Stimulated activated naive CD8-positive, alpha-beta T cell treated with anti-CD3 and anti-CD28 coated beads, Interleukin-15, amount 100 ng/mL, for 72 hours (primary cell): Measurements from ENCODE around the gene RPN2.
A peak's percentile ranks its signal among the peaks of the same experiment; 100 is the strongest.

Experiments used
- ATAC-seq: fragments of 150-1000 bp; cut with Tn5 transposase; 2 replicates; pipeline ENCODE4 v1.10.0; 2021; ENCODE audit warnings: mild to moderate bottlenecking, moderate library complexity
- DNase-seq, 2 donors: peaks; one replicate each; pipeline ENCODE4 v3.0.0; 2021 to 2022
- H3K27ac Mint-ChIP-seq, 2 donors: one replicate each; pipeline ENCODE4 v1.8.0; 2022; ENCODE audit warnings: mild to moderate bottlenecking in 2 of 2, mixed read lengths in 2 of 2, moderate library complexity in 2 of 2
- H3K27me3 Mint-ChIP-seq: one replicate; pipeline ENCODE4 v1.8.0; 2022; ENCODE audit warnings: mixed read lengths
- H3K4me1 Mint-ChIP-seq: one replicate; pipeline ENCODE4 v1.8.0; 2022; ENCODE audit warnings: mild to moderate bottlenecking, mixed read lengths
- H3K4me3 Mint-ChIP-seq, 2 donors: one replicate each; pipeline ENCODE4 v1.8.0; 2022; ENCODE audit warnings: mild to moderate bottlenecking in 2 of 2, mixed read lengths in 2 of 2, moderate library complexity in 1 of 2
- H3K9me3 Mint-ChIP-seq, 2 donors: one replicate each; pipeline ENCODE4 v1.8.0; 2022; ENCODE audit warnings: mixed read lengths in 2 of 2

The RPN2 gene

DNA sequence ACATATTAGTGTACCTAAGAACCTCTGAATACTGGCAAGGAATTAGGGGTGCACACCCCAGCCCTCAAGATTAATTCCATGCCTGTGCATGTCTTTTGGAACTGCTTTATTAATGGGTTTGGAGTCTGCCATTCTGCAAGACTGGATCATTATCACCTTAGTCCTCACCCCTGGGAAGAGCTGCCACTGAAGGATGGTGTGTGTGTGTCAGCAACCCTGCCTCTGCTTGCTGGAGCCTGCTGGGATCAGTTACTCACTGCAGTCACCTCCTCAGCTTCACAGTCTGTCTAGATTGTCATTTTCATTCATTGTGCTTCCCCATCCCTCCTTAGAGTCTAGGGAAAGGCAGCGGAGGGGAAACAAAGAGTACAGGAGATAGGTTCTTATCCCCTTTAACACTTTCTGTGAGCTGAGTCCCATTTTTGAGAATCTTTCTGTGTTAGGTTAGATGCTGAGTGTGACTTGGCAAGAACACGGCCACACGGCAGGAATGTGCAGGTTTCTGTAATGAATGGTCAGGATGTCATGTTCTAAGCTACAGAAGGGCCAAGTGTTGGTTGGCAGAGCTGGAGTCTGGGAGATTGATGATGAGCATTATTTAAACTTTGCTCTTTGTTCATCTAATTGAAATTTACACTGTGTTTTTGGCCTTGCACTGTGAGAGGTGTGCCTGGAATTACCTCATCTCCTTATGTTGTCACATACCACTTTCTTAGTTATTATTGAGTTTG lies 61.4 kb downstream of the RPN2 start:
- DNase-seq (no peak), ATAC-seq (no peak)
- Mint-ChIP-seq H3K27me3 (no peaks in the 10 kb centered on the region), H3K27ac (peak overlapping the region in 1 of 2 donors; percentile 42), H3K4me3 (no peak overlapping the region), H3K9me3 (no peaks in the 10 kb centered on the region), H3K4me1 (no peaks in the 10 kb centered on the region)

DNA sequence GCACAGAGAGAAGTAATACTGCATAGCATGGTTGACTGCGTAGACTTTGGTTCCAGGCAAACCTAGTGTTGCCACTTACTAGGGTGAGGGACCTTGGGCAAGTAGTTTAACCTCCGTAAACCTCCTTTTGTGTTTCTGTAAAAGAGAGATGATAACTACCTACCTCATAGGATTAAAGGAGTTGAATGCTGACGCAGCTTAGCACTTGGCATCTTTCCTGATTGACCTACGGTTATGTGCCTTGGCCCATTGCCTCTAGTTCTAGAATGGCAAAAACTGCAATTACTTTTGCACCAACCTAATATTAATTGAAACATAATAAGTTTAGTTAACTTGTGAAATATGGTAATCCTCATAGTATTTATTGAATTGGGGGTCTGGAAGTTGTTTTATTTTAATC lies 63.4 kb downstream of the RPN2 start:
- Mint-ChIP-seq H3K27ac (no peak overlapping the region), H3K4me1 (no peaks in the 10 kb centered on the region), H3K4me3 (no peak overlapping the region), H3K27me3 (no peaks in the 10 kb centered on the region), H3K9me3 (no peaks in the 10 kb centered on the region)
- ATAC-seq (no peak), DNase-seq (no peak)

- Mint-ChIP-seq H3K9me3 (no peaks in the 10 kb centered on the region), H3K27me3 (no peaks in the 10 kb centered on the region), H3K27ac (peak overlapping the region in 1 of 2 donors; percentile 30), H3K4me3 (no peak overlapping the region), H3K4me1 (no peaks in the 10 kb centered on the region)
- ATAC-seq, result no peak
- no peak for DNase-seq
These were observed 64.2 kb downstream of the RPN2 start for GRCh38 chr20:37243076-37243936.

- no peaks in the 10 kb centered on the region for H3K4me1 Mint-ChIP-seq
- ATAC-seq, result no peak
- no peak overlapping the region for H3K27ac Mint-ChIP-seq
- H3K4me3 Mint-ChIP-seq, result no peak overlapping the region
- no peak for DNase-seq
- H3K9me3 Mint-ChIP-seq, result no peaks in the 10 kb centered on the region
- no peaks in the 10 kb centered on the region for H3K27me3 Mint-ChIP-seq
These were observed 64.9 kb downstream of the RPN2 start for GRCh38 chr20:37243937-37244571.

- Mint-ChIP-seq H3K4me1 (no peaks in the 10 kb centered on the region), H3K9me3 (no peaks in the 10 kb centered on the region), H3K4me3 (no peak overlapping the region), H3K27me3 (no peaks in the 10 kb centered on the region), H3K27ac (no peak overlapping the region)
- DNase-seq, result no peak
- ATAC-seq, result no peak
These were observed 65.4 kb downstream of the RPN2 start for GRCh38 chr20:37244572-37244957.

- no peak for DNase-seq
- H3K27ac Mint-ChIP-seq, result no peak overlapping the region
- H3K27me3 Mint-ChIP-seq, result no peaks in the 10 kb centered on the region
- H3K9me3 Mint-ChIP-seq, result no peaks in the 10 kb centered on the region
- no peaks in the 10 kb centered on the region for H3K4me1 Mint-ChIP-seq
- no peak for ATAC-seq
- H3K4me3 Mint-ChIP-seq, result no peak overlapping the region
These were observed 66.4 kb downstream of the RPN2 start for GRCh38 chr20:37245216-37246150.

DNA sequence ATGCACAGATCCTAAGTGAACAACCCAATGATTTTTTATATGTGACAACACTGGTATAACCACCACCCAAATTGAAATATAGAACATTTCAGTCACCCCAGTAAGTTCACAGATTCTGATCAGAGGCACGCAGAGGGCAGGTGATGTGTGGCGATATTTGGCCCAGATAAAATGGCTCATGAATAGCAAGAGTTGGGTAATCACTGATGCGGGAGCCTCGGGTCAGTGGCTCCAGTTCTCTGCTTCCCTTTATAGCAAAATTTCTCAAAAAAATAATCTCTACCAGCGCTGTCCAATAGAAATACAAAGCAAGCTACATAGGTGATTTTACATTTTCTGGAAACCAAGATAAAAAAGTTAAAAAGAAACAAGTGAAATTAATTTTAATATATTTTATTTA lies 67.6 kb downstream of the RPN2 start:
- no peak for DNase-seq
- Mint-ChIP-seq H3K27me3 (no peaks in the 10 kb centered on the region), H3K4me1 (no peaks in the 10 kb centered on the region), H3K9me3 (no peaks in the 10 kb centered on the region), H3K27ac (no peak overlapping the region), H3K4me3 (no peak overlapping the region)
- no peak for ATAC-seq

GRCh38 chr20:37247547-37247946 lies 68.4 kb downstream of the RPN2 start:
- no peak for ATAC-seq
- Mint-ChIP-seq H3K4me1 (no peaks in the 10 kb centered on the region), H3K27me3 (no peaks in the 10 kb centered on the region), H3K9me3 (no peaks in the 10 kb centered on the region), H3K27ac (no peak overlapping the region), H3K4me3 (no peak overlapping the region)
- no peak for DNase-seq

- Mint-ChIP-seq H3K4me3 (no peak overlapping the region), H3K27me3 (no peaks in the 10 kb centered on the region), H3K4me1 (no peaks in the 10 kb centered on the region), H3K27ac (no peak overlapping the region), H3K9me3 (no peaks in the 10 kb centered on the region)
- DNase-seq, result no peak
- ATAC-seq, result no peak
These were observed 70.2 kb downstream of the RPN2 start for GRCh38 chr20:37249304-37249703.

DNA sequence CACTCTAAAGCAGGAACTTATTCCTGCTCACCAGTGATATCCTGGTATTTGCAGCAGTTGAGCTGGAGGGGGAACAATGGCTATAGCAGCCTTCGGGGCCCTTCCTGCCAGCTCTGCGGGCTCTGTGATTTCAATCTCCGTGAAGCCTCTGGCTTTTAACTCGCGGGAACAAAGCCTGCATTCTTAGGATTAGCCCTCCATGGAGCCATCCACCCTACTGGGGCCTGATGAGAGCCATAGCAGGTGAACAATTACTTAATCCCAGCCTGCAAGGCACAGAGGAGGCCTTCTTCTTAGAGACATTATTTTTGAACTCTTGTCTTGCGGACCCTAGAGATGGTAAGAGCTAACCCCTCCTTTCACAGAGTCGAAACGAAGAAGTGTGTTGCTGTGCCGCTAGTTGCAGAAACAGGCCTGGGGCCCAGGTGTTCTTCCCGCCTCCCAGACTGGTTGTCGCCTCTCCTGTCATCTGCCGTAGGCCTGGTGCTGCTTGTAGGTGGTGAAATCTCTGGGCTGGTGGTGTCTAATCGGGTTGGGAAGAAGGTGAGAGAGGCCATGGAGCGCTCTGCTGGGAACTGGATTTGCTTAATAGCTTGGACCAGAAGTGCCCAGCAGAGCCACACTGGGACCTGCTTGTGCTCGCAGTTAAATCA lies 72.8 kb downstream of the RPN2 start:
- Mint-ChIP-seq H3K4me1 (no peaks in the 10 kb centered on the region), H3K4me3 (no peak overlapping the region), H3K27ac (peak overlapping the region in 1 of 2 donors; percentile 81), H3K27me3 (no peaks in the 10 kb centered on the region), H3K9me3 (no peaks in the 10 kb centered on the region)
- DNase-seq (no peak), ATAC-seq (no peak)

GRCh38 chr20:37253087-37253486 lies 74.0 kb downstream of the RPN2 start:
- no peaks in the 10 kb centered on the region for H3K4me1 Mint-ChIP-seq
- H3K27ac Mint-ChIP-seq, result no peak overlapping the region
- H3K27me3 Mint-ChIP-seq, result no peaks in the 10 kb centered on the region
- ATAC-seq (no peak), DNase-seq (no peak)
- H3K9me3 Mint-ChIP-seq, result no peaks in the 10 kb centered on the region
- H3K4me3 Mint-ChIP-seq, result no peak overlapping the region

GRCh38 chr20:37254114-37254878 lies 75.2 kb downstream of the RPN2 start:
- H3K27me3 Mint-ChIP-seq, result peaks cover 5% of the 10 kb centered on the region
- no peaks in the 10 kb centered on the region for H3K9me3 Mint-ChIP-seq
- no peak overlapping the region for H3K27ac Mint-ChIP-seq
- no peak for DNase-seq
- H3K4me1 Mint-ChIP-seq, result no peaks in the 10 kb centered on the region
- no peak overlapping the region for H3K4me3 Mint-ChIP-seq
- ATAC-seq, result no peak

DNA sequence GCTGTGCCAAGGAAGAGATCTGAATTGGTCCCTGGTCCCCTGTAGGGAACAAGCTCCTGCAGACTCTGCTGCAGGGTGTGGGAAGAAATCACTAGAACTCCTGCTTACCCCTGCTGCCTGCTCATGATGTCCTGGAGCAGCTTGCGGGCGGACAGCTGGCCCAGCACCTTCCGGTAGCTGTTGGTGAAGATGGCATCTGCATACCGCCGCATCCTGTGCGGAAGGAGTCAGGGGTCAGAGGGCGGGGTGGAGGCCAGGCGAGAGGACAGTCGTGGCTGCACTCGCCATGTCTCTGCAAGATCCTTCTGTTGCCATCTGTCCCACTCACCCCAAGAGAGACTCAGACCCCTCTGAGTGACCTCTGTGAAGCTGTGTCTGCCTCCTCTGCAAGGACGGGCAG lies 77.2 kb downstream of the RPN2 start:
- H3K27ac Mint-ChIP-seq, result no peak overlapping the region
- no peak for DNase-seq
- no peak overlapping the region for H3K4me3 Mint-ChIP-seq
- no peaks in the 10 kb centered on the region for H3K9me3 Mint-ChIP-seq
- no peak for ATAC-seq
- no peaks in the 10 kb centered on the region for H3K4me1 Mint-ChIP-seq
- H3K27me3 Mint-ChIP-seq, result peaks cover 20% of the 10 kb centered on the region

GRCh38 chr20:37257530-37257929 lies 78.4 kb downstream of the RPN2 start:
- Mint-ChIP-seq H3K9me3 (no peaks in the 10 kb centered on the region), H3K27ac (no peak overlapping the region), H3K4me3 (no peak overlapping the region), H3K27me3 (peaks cover 27% of the 10 kb centered on the region), H3K4me1 (no peaks in the 10 kb centered on the region)
- ATAC-seq, result no peak
- DNase-seq, result no peak
